ENCODE data around the gene GBA2.

The GBA2 gene

DNA sequence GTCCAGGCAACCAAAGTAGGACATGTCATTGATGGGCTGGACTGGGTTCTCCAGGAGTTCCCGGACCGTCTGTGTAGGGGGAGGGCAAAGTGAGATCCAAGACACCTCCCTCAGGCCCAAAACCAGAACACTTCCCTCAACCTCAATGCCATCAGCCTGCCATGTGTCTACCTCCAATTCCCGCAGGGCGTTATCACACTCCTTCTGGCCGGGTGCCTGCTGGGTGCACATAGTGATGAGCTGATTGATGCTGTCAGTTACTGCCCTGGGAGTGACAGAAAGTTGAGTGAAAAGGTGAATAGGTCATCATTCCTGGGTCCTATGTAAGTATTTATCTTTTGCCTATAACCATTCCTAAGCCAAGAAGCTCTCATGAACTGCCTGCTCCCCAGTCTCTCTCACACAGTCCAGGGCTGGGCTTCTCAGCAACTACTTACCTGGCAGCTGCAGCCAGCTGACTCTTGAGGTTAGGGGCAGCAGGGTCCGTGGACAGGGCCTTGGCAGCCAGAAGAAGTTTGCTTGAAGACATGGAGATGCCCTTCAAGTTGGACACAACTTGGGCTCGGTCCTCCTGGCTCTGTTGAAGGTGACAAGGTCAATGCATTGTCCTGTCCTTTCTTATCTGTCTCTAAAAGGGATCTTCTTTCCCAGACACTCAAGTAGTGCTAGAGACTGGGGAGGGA is 38.1 kb downstream of the GBA2 start:
- in situ Hi-C loops (cut with MboI; ENCODE audit: low sequenced_read_pairs, unreplicated experiment), result no loop called here

DNA sequence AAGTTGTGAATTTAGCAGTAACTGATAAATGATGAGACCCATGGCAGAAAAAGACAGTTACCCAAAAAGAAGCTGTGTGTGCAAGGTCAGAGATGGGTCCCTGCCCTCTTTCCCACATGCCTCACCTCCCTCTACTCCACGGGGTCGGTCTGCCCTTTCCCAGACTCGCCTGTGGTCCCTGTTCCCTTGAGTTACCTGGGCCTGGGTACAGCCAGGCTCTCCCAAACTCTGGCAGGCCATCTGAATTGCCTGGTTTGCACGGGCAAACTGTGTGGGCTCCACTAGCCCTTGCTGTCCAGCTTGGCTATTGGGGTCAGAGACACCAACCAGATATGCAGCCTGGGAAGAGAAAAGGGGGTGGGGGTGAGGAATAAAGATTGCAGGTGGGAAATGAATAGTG is 40.9 kb downstream of the GBA2 start:
- DNase-seq (ENCODE audit: low spot score), result no peak
- TF ChIP-seq, protein P1, sequence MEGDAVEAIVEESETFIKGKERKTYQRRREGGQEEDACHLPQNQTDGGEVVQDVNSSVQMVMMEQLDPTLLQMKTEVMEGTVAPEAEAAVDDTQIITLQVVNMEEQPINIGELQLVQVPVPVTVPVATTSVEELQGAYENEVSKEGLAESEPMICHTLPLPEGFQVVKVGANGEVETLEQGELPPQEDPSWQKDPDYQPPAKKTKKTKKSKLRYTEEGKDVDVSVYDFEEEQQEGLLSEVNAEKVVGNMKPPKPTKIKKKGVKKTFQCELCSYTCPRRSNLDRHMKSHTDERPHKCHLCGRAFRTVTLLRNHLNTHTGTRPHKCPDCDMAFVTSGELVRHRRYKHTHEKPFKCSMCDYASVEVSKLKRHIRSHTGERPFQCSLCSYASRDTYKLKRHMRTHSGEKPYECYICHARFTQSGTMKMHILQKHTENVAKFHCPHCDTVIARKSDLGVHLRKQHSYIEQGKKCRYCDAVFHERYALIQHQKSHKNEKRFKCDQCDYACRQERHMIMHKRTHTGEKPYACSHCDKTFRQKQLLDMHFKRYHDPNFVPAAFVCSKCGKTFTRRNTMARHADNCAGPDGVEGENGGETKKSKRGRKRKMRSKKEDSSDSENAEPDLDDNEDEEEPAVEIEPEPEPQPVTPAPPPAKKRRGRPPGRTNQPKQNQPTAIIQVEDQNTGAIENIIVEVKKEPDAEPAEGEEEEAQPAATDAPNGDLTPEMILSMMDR (IDR thresholded peaks at IDR 0.05; ENCODE audit: borderline replicate concordance, control extremely low read depth, extremely low read depth, insufficient read depth, missing control alignments), result no peak
- in situ Hi-C loops (cut with MboI; ENCODE audit: low sequenced_read_pairs, unreplicated experiment), result no loop called here

More for the DNA sequence above, 38.1 kb downstream of the GBA2 start:
- TF ChIP-seq, protein P1 (IDR thresholded peaks at IDR 0.05; ENCODE audit: borderline replicate concordance, control extremely low read depth, extremely low read depth, insufficient read depth, missing control alignments), result no peak
- DNase-seq (ENCODE audit: low spot score), result no peak

DNA sequence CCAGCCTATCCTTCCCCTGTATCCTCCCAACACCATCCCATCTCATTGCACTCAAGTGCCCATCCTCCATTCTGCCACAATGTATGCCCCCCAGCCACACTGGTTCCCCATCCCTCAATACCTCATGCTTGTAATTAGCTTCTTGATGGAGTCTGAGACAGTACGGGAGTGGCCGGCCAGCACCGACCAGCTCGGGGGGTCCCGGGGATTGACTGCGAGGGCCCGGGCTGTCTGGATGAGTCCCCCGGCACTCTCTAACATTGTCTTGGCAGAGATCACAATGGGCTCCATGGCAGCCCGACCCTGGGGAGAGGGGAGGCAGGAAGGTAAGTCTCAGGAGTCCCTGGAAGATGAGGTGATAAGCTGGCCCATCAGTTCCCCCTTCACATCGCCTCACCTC is 42.1 kb downstream of the GBA2 start:
- TF ChIP-seq, protein P1 (IDR thresholded peaks at IDR 0.05; ENCODE audit: borderline replicate concordance, control extremely low read depth, extremely low read depth, insufficient read depth, missing control alignments), result no peak
- DNase-seq (ENCODE audit: low spot score), result no peak
- in situ Hi-C loops (cut with MboI; ENCODE audit: low sequenced_read_pairs, unreplicated experiment), result no loop called here

DNA sequence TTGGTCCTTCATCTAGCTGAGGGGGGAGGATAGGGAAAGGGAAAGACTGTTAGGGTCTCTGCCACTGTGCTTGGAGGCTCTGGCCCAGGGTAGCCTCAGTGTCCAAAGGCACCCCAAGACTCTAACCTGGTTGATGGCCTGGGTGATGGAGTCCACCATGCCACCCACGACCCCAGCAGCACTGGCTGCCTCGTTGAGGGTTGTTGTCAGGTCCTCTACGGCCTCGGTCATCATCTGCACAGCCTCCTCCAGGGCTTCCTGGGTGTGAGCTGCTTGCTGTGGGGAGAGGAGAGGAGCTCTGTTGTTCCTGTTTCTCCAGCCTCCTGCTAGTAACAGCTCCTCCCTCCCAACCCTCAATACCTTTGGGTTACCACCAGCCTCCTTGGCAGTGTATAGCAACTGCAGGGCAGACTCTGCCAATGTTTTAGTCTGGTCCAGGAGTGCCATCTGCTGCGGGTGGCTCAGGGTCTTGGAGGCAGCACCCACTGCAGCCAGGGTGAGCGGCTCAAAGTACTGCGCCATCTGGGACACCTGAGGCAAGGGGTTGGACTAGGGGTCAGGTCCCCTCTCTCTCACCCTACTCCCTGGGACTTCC is 43.1 kb downstream of the GBA2 start:
- no peak for DNase-seq (ENCODE audit: low spot score)
- in situ Hi-C loops (cut with MboI; ENCODE audit: low sequenced_read_pairs, unreplicated experiment), result no loop called here
- TF ChIP-seq, protein P1 (IDR thresholded peaks at IDR 0.05; ENCODE audit: borderline replicate concordance, control extremely low read depth, extremely low read depth, insufficient read depth, missing control alignments), result no peak

DNA sequence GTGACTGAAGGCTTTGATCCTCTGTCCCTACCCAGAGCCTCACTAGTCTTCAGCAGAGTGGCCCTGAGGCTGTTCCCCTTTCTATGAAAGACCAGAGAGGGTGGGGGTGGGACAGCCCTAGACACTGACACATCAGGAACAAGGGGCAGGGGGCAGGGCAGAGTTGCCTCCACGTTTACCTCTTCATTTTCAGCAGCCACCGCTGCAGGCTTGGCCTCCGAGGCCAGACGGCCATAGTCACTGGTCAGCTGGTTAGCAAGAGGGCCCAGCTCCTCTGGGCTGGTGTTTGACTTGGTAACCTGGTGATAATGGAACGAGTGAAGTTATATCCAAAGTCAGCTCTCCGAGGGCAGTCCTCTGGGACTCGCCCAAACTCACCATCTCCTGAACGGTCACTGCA is 43.7 kb downstream of the GBA2 start:
- DNase-seq (ENCODE audit: low spot score), result no peak
- in situ Hi-C loops (cut with MboI; ENCODE audit: low sequenced_read_pairs, unreplicated experiment), result no loop called here
- TF ChIP-seq, protein P1 (IDR thresholded peaks at IDR 0.05; ENCODE audit: borderline replicate concordance, control extremely low read depth, extremely low read depth, insufficient read depth, missing control alignments), result no peak

DNA sequence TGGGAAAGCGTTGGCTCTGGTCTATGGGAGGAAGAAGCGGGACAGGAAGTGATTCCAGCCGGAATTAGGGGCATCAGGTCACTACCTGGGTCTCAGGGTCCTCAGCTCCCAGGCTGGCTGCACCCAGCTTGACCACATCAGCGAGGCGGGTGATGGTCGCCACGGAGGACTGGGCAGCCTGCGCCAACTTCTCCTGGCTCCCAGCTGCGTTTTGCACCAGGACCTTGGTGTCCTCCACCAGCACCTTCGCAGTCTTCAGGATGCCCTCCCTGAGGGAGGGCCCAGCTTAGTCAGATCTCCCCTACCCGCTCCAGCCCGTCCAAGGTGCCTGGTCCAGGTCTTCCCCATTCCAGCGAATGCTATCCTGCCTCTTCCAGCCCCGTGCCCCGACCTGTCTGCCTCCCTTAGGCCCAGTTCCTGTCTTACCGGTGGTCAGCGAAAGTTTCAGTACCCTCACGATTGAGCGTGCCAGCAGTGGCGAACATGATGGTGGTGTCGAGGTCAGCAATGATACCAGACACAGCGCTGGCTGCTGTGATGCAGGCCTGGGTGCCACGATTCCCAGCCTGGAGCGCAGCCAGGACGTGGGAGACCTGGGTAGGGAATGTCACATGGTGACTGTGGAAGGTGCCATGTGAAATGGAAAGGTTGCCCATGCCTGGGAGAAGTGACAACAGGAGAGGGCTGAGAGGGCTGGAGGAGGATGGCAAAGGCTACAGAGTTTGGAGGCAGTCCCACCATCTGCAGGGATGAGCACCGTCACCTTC is 44.9 kb downstream of the GBA2 start:
- in situ Hi-C loops (cut with MboI; ENCODE audit: low sequenced_read_pairs, unreplicated experiment), result no loop called here
- TF ChIP-seq, protein P1 (IDR thresholded peaks at IDR 0.05; ENCODE audit: borderline replicate concordance, control extremely low read depth, extremely low read depth, insufficient read depth, missing control alignments), result no peak
- DNase-seq (ENCODE audit: low spot score), result no peak
